IMR-90 (cell line): ENCODE measurements around the gene SLC44A2.

ENCODE experiments used
- CHD1 ChIP-seq: IDR thresholded peaks from 2 replicates; pipeline ENCODE4 v1.6.1; 2012; ENCODE audit warnings: low read depth, low read length, improper control_type of control experiment
- FOS ChIP-seq: fragments of 150-350 bp; IDR thresholded peaks from 2 replicates; pipeline ENCODE4 v1.6.1; 2016; ENCODE audit warnings: low read depth, low read length
- MAFK ChIP-seq: IDR thresholded peaks from 2 replicates; pipeline ENCODE4 v1.6.1; 2012; ENCODE audit warnings: low read depth, low read length, improper control_type of control experiment
- MAZ ChIP-seq: IDR thresholded peaks from 2 replicates; pipeline ENCODE4 v1.6.1; 2012; ENCODE audit warnings: low read depth, mild to moderate bottlenecking, low read length, improper control_type of control experiment, moderate library complexity, borderline replicate concordance
- POLR2A ChIP-seq: IDR thresholded peaks from 2 replicates; pipeline ENCODE4 v1.6.1; 2012; ENCODE audit warnings: mild to moderate bottlenecking, low read depth, low read length
- RAD21 ChIP-seq: IDR thresholded peaks from 2 replicates; pipeline ENCODE4 v1.6.1; 2012; ENCODE audit warnings: low read length, improper control_type of control experiment
- RFX5 ChIP-seq: IDR thresholded peaks from 2 replicates; pipeline ENCODE4 v1.8.0; 2012; ENCODE audit warnings: low read depth, mild to moderate bottlenecking, low read length, moderate library complexity
- SMC3 ChIP-seq: fragments of 150-350 bp; IDR thresholded peaks from 2 replicates; pipeline ENCODE4 v1.6.1; 2016; ENCODE audit warnings: low read depth, mild to moderate bottlenecking, antibody characterized with exemption, low read length, moderate library complexity
- TF ChIP-seq, protein P1 (sequence below): conservative IDR thresholded peaks from 2 replicates; pipeline ENCODE4 v1.5.1; 2012; ENCODE audit warnings: mild to moderate bottlenecking, low read depth, low read length, improper control_type of control experiment
- TF ChIP-seq, protein P2 (sequence below): fragments of 150-350 bp; IDR thresholded peaks from 2 replicates; pipeline ENCODE4 v1.6.1; 2016; ENCODE audit warnings: low read depth, mild to moderate bottlenecking, low read length, moderate library complexity, borderline replicate concordance
- TF ChIP-seq, protein P3 (sequence below): fragments of 150-350 bp; IDR thresholded peaks from 2 replicates; pipeline ENCODE4 v1.6.1; 2017; ENCODE audit warnings: mild to moderate bottlenecking, antibody characterized with exemption, low read length, low read depth

DNA sequence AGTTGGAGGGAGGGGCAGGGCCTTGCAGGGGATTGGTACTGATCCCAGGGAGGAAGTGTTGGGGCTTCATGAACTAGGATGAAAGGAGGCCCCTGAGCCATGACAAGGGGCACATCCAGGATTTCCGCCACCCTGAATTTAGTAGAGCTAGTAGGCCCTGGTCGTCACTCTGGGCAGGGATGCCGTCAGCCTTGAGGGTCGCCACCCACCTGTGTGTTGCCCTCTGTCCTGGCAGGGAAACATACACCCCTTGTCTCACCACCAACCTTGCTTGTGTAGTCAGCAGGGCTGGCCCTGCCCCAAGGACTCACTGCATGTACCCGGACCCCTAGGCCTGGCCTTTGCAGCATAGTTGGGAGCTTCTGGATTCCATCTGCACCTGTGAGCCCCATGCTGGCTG is 66.5 kb downstream of the SLC44A2 start:
- TF ChIP-seq, protein P1, sequence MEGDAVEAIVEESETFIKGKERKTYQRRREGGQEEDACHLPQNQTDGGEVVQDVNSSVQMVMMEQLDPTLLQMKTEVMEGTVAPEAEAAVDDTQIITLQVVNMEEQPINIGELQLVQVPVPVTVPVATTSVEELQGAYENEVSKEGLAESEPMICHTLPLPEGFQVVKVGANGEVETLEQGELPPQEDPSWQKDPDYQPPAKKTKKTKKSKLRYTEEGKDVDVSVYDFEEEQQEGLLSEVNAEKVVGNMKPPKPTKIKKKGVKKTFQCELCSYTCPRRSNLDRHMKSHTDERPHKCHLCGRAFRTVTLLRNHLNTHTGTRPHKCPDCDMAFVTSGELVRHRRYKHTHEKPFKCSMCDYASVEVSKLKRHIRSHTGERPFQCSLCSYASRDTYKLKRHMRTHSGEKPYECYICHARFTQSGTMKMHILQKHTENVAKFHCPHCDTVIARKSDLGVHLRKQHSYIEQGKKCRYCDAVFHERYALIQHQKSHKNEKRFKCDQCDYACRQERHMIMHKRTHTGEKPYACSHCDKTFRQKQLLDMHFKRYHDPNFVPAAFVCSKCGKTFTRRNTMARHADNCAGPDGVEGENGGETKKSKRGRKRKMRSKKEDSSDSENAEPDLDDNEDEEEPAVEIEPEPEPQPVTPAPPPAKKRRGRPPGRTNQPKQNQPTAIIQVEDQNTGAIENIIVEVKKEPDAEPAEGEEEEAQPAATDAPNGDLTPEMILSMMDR, result no peak
- TF ChIP-seq, protein P2, sequence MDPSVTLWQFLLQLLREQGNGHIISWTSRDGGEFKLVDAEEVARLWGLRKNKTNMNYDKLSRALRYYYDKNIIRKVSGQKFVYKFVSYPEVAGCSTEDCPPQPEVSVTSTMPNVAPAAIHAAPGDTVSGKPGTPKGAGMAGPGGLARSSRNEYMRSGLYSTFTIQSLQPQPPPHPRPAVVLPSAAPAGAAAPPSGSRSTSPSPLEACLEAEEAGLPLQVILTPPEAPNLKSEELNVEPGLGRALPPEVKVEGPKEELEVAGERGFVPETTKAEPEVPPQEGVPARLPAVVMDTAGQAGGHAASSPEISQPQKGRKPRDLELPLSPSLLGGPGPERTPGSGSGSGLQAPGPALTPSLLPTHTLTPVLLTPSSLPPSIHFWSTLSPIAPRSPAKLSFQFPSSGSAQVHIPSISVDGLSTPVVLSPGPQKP, result no peak
- no peak for TF ChIP-seq POLR2A
- no peak for TF ChIP-seq MAZ
- TF ChIP-seq, protein P3, sequence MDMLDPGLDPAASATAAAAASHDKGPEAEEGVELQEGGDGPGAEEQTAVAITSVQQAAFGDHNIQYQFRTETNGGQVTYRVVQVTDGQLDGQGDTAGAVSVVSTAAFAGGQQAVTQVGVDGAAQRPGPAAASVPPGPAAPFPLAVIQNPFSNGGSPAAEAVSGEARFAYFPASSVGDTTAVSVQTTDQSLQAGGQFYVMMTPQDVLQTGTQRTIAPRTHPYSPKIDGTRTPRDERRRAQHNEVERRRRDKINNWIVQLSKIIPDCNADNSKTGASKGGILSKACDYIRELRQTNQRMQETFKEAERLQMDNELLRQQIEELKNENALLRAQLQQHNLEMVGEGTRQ, result no peak
- no peak for TF ChIP-seq RAD21
- TF ChIP-seq FOS, result no peak
- no peak for TF ChIP-seq RFX5
- TF ChIP-seq CHD1, result no peak
- TF ChIP-seq MAFK, result no peak
- no peak for TF ChIP-seq SMC3
